COLO668 (cell line): ENCODE data around the gene GNG7.

Experiments
- DNase-seq: peaks from one replicate; lab custom pipeline; 2025; ENCODE audit not compliant: unreplicated experiment; lab: John Stamatoyannopoulos, UW

The GNG7 gene

GRCh38 chr19:2702170-2703076, at the start of gene GNG7:
Gene GNG7 (minus strand): TSS chr19:2702694. CDS start chr19:2520688, 182,006 bp downstream.
- no peak for DNase-seq

- DNase-seq, result no peak
Measured at GRCh38 chr19:2751438-2751830, 48.9 kb upstream of the GNG7 start.

- no peak for DNase-seq
Measured at GRCh38 chr19:2750808-2751437, 48.4 kb upstream of the GNG7 start.

- DNase-seq, result no peak
Measured at GRCh38 chr19:2747349-2747748, 44.9 kb upstream of the GNG7 start.

GRCh38 chr19:2744113-2744512, 41.6 kb upstream of the GNG7 start:
- no peak for DNase-seq

- no peak for DNase-seq
Measured at GRCh38 chr19:2743099-2743498, 40.6 kb upstream of the GNG7 start.

GRCh38 chr19:2740314-2740656, 37.8 kb upstream of the GNG7 start:
- no peak for DNase-seq

- peak; percentile 98 for DNase-seq
Measured at GRCh38 chr19:2739602-2740313, 37.3 kb upstream of the GNG7 start, which contains the start of gene SLC39A3. Gene SLC39A3 (minus strand): TSS chr19:2740017. CDS start chr19:2737257, 2,760 bp downstream.

GRCh38 chr19:2736550-2737190, 34.2 kb upstream of the GNG7 start:
- DNase-seq, result no peak

GRCh38 chr19:2735374-2735773, 32.9 kb upstream of the GNG7 start:
- DNase-seq, result no peak

GRCh38 chr19:2734589-2735288, 32.2 kb upstream of the GNG7 start:
- no peak for DNase-seq

- no peak for DNase-seq
Measured at GRCh38 chr19:2733930-2734588, 31.6 kb upstream of the GNG7 start.

- no peak for DNase-seq
Measured at GRCh38 chr19:2732883-2733282, 30.4 kb upstream of the GNG7 start.

GRCh38 chr19:2732157-2732725, 29.7 kb upstream of the GNG7 start:
- DNase-seq, result no peak

GRCh38 chr19:2731181-2731995, 28.9 kb upstream of the GNG7 start:
- DNase-seq, result no peak

GRCh38 chr19:2729943-2730818, 27.7 kb upstream of the GNG7 start:
- no peak for DNase-seq

GRCh38 chr19:2728783-2729387, 26.4 kb upstream of the GNG7 start:
- no peak for DNase-seq

- DNase-seq, result no peak
Measured at GRCh38 chr19:2727640-2727944, 25.1 kb upstream of the GNG7 start.
